Endodermal cell (in vitro differentiated cells): Measurements from ENCODE around the gene HOTAIR. TPM values are rescaled to one million over a fixed set of nuclear protein-coding genes. Genes with fewer than 3 reads are reported as not detected.

ENCODE experiments used
- DNase-seq: peaks from one replicate; pipeline ENCODE4 v3.0.0-alpha.2; 2017
- H3K27ac ChIP-seq: 2 replicates; pipeline ENCODE4 v1.5.1; 2013; ENCODE audit warnings: mild to moderate bottlenecking, low read depth, low read length, moderate library complexity
- H3K27me3 ChIP-seq: 2 replicates; pipeline ENCODE4 v1.6.1; 2013; ENCODE audit warnings: mild to moderate bottlenecking, low read length, moderate library complexity; ENCODE audit not compliant: insufficient read depth, control insufficient read depth, poor library complexity, severe bottlenecking
- H3K36me3 ChIP-seq: 2 replicates; pipeline ENCODE4 v1.7.0; 2013; ENCODE audit warnings: mild to moderate bottlenecking, low read length, moderate library complexity; ENCODE audit not compliant: control insufficient read depth, insufficient read depth
- H3K4me1 ChIP-seq: one replicate; pipeline ENCODE4 v1.7.0; 2013; ENCODE audit warnings: low read length; ENCODE audit not compliant: control insufficient read depth, insufficient read depth
- H3K4me3 ChIP-seq: 2 replicates; pipeline ENCODE4 v1.5.1; 2013; ENCODE audit warnings: mild to moderate bottlenecking, low read length, moderate library complexity
- H3K9ac ChIP-seq: 2 replicates; pipeline ENCODE4 v1.6.1; 2013; ENCODE audit warnings: mild to moderate bottlenecking, low read length, moderate library complexity; ENCODE audit not compliant: poor library complexity, severe bottlenecking; ENCODE audit errors: extremely low read depth
- H3K9me3 ChIP-seq: 2 replicates; pipeline ENCODE4 v1.6.1; 2013; ENCODE audit warnings: mild to moderate bottlenecking, low read length, moderate library complexity; ENCODE audit not compliant: control insufficient read depth
- H3K27ac Mint-ChIP-seq: 2 replicates; pipeline ENCODE4 v1.8.0; 2020; ENCODE audit warnings: mixed read lengths
- H3K27me3 Mint-ChIP-seq: 2 replicates; pipeline ENCODE4 v1.8.0; 2021; ENCODE audit warnings: mild to moderate bottlenecking, mixed read lengths; ENCODE audit not compliant: insufficient read depth
- H3K36me3 Mint-ChIP-seq: 2 replicates; pipeline ENCODE4 v1.8.0; 2020; ENCODE audit warnings: low read depth, mixed read lengths
- H3K4me1 Mint-ChIP-seq: 2 replicates; pipeline ENCODE4 v1.8.0; 2020; ENCODE audit warnings: mixed read lengths
- H3K4me3 Mint-ChIP-seq: 2 replicates; pipeline ENCODE4 v1.8.0; 2020; ENCODE audit warnings: mild to moderate bottlenecking, moderate library complexity, mixed read lengths
- H3K9me3 Mint-ChIP-seq: 2 replicates; pipeline ENCODE4 v1.8.0; 2020; ENCODE audit warnings: mild to moderate bottlenecking, mixed read lengths
- CTCF ChIP-seq: fragments of 200-600 bp; sonication (generic); conservative IDR thresholded peaks from 2 replicates; pipeline ENCODE4 v1.5.0; 2021; ENCODE audit warnings: antibody characterized with exemption, mild to moderate bottlenecking
- WGBS, 2 experiments: methylation state at CpG; one replicate each; pipeline versions ENCODE4 v1.1.5 to v1.1.7; 2013; ENCODE audit warnings: missing lambda C conversion rate in 2 of 2, mixed read lengths in 1 of 2; ENCODE audit not compliant: insufficient coverage in 1 of 2, insufficient read length in 1 of 2; 5-methylcytosine and 5-hydroxymethylcytosine counted together
- total RNA-seq, 2 donors: library from RNA; stranded (reverse); fragmentation: NEBNext Ultra II Directional in 1 of 2; extraction: Animal tissue kit (Norgen Biotek cat#: 25700) in 1 of 2; gene quantifications; 2 replicates in 1 of 2; 3 replicates in 1 of 2; pipeline ENCODE4 v1.2.1, GENCODE V29; 2021

HOTAIR gene
- total RNA-seq, 2 donors from 2014 or later: not detected

GRCh38 chr12:53951577-53952334 lies 23.0 kb downstream of the HOTAIR start:
- Mint-ChIP-seq H3K4me1 (no peaks in the 10 kb centered on the region), H3K9me3 (peaks cover 2% of the 10 kb centered on the region), H3K27me3 (peaks cover 99% of the 10 kb centered on the region), H3K4me3 (no peak overlapping the region), H3K27ac (no peak overlapping the region), H3K36me3 (no peaks in the 10 kb centered on the region)
- no peak overlapping the region for H3K4me3 ChIP-seq
- peaks cover 100% of the 10 kb centered on the region for H3K27me3 ChIP-seq
- H3K4me1 ChIP-seq: no peaks in the 10 kb centered on the region
- 6 to 14% methylated on average over 35 to 47 of the region's 47 CpGs for WGBS, 2 experiments
- H3K9ac ChIP-seq: no peak overlapping the region
- DNase-seq: peak; percentile 71
- TF ChIP-seq CTCF: no peak
- H3K27ac ChIP-seq: no peak overlapping the region
- peaks cover 23% of the 10 kb centered on the region for H3K9me3 ChIP-seq
- H3K36me3 ChIP-seq: no peaks in the 10 kb centered on the region

- Mint-ChIP-seq H3K9me3 (peaks cover 2% of the 10 kb centered on the region), H3K4me1 (no peaks in the 10 kb centered on the region), H3K27ac (no peak overlapping the region), H3K4me3 (no peak overlapping the region), H3K36me3 (no peaks in the 10 kb centered on the region), H3K27me3 (peaks cover 99% of the 10 kb centered on the region)
- peak; percentile 62 for DNase-seq
- no peaks in the 10 kb centered on the region for H3K4me1 ChIP-seq
- peaks cover 100% of the 10 kb centered on the region for H3K27me3 ChIP-seq
- WGBS, 2 experiments: 11 to 13% methylated on average over 7 to 34 of the region's 34 CpGs
- H3K36me3 ChIP-seq: no peaks in the 10 kb centered on the region
- no peak for TF ChIP-seq CTCF
- H3K4me3 ChIP-seq: no peak overlapping the region
- no peak overlapping the region for H3K27ac ChIP-seq
- no peak overlapping the region for H3K9ac ChIP-seq
- H3K9me3 ChIP-seq: peaks cover 23% of the 10 kb centered on the region
These were observed 23.8 kb downstream of the HOTAIR start for GRCh38 chr12:53950789-53951576.

GRCh38 chr12:53950437-53950773 lies 24.3 kb downstream of the HOTAIR start:
- Mint-ChIP-seq H3K36me3 (no peaks in the 10 kb centered on the region), H3K27ac (no peak overlapping the region), H3K4me1 (no peaks in the 10 kb centered on the region), H3K27me3 (peaks cover 99% of the 10 kb centered on the region), H3K4me3 (no peak overlapping the region), H3K9me3 (peaks cover 2% of the 10 kb centered on the region)
- Histone ChIP-seq H3K36me3 (no peaks in the 10 kb centered on the region), H3K27ac (no peak overlapping the region), H3K27me3 (peaks cover 100% of the 10 kb centered on the region), H3K4me3 (no peak overlapping the region), H3K9ac (no peak overlapping the region), H3K9me3 (peaks cover 19% of the 10 kb centered on the region), H3K4me1 (no peaks in the 10 kb centered on the region)
- WGBS, 2 experiments: 20 to 21% methylated on average over 2 to 10 of the region's 10 CpGs
- no peak for DNase-seq
- TF ChIP-seq CTCF: peak; percentile 24
